Left ventricle myocardium superior (tissue), 1 donor: ENCODE measurements around the gene POF1B. TPM values are rescaled to one million over a fixed set of nuclear protein-coding genes. Genes with fewer than 3 reads are reported as not detected.
"Not testable (repeated sequence)": the region's sequence is repeated elsewhere in the genome, so short reads cannot be mapped to it uniquely, and the experiment has no call there.

Source experiments
- ATAC-seq: fragments of 200-7000 bp; cut with Tn5 transposase; one replicate; pipeline ENCODE4 v1.9.1; 2020; ENCODE audit warnings: mild to moderate bottlenecking, moderate library complexity
- DNase-seq: peaks from one replicate; pipeline ENCODE4 v3.0.0-alpha.2; 2020
- intact Hi-C: fragments of 100-400 bp; cut with micrococcal nuclease; formaldehyde crosslinking; loops from one replicate; pipeline ENCODE4 v1.11.0; 2022
- long read RNA-seq: library from polyadenylated mRNA; unstranded; transcript quantifications from one replicate; pipeline ENCODE4 v2.0.0, GENCODE V29; 2021
- total RNA-seq: library from RNA; stranded (reverse); fragmentation: NEBNext Ultra II Directional; extraction: Animal tissue kit (Norgen Biotek cat#: 25700); gene quantifications from one replicate; pipeline ENCODE4 v1.2.1, GENCODE V29; 2021
- donor health status: DM: no; HTN: yes; CAD: no; lungs with severe emphysema.

The POF1B gene, protein sequence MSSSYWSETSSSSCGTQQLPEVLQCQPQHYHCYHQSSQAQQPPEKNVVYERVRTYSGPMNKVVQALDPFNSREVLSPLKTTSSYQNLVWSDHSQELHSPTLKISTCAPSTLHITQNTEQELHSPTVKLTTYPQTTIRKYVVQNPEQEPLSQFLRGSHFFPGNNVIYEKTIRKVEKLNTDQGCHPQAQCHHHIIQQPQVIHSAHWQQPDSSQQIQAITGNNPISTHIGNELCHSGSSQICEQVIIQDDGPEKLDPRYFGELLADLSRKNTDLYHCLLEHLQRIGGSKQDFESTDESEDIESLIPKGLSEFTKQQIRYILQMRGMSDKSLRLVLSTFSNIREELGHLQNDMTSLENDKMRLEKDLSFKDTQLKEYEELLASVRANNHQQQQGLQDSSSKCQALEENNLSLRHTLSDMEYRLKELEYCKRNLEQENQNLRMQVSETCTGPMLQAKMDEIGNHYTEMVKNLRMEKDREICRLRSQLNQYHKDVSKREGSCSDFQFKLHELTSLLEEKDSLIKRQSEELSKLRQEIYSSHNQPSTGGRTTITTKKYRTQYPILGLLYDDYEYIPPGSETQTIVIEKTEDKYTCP
- total RNA-seq, result 4.4 TPM
- long read RNA-seq, partial matches to known transcripts, result 1 of 2 reads
- long read RNA-seq, other reads (novel, unspliced or antisense), result 0 of 2 reads

DNA sequence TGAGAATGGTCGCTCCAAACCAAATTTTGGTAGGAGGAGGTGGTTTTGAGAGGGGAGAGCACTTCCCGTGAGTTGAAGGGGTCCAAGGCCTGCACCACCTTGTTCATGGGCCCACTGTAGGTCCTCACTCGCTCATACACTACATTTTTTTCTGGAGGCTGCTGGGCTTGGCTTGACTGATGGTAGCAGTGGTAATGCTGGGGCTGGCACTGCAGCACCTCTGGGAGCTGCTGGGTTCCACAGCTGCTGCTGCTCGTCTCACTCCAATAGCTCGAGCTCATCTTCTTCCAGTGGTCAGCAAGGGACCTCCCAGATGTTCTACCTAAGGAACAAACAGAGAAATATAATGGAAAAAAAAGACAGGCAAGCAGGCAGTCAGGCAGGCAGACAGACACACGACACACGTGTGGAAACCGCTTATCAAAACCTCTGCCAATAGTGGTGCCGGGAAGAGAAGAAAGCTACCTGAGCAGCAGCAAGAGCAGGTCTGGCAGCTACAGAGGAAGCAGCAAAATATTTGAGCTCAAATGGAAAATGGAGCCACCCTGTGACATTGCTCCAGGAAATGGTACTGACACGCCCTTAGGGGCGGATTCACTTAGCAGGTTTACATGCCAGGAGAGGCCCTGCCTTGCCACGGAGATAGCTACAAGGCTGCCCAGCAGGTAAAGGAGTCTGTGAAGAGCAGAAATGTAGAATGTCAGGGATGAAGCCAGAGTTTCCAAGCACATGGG is at the start of gene POF1B:
Gene POF1B, minus strand, starts transcription at position 492 of the 734 bp plus-strand sequence. Its CDS starts 211 bp downstream, at position 281.
- DNase-seq (peak; percentile 12), ATAC-seq (no peak)
- intact Hi-C loops, result no loop called here

DNA sequence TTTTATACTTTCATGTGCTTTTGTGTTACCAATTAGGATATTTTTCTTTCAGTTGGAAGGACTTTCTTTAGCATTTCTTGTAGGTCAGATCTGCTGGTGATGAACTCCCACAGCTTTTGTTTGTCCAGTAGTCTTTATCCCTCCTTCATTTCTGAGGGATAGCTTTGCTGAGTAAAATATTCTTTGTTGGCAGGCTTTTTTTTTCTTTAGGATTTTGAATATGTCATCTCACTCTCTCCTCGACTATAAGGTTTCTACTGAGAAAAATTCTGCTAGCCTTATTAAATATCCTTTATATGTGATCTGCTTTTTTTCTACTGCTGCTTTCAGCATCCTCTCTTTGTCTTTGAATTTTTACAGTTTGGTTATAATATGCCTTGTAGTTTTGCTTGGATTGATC is 49.6 kb upstream of the POF1B start:
- ATAC-seq, result no peak
- no peak for DNase-seq
- intact Hi-C loops, result no loop called here

DNA sequence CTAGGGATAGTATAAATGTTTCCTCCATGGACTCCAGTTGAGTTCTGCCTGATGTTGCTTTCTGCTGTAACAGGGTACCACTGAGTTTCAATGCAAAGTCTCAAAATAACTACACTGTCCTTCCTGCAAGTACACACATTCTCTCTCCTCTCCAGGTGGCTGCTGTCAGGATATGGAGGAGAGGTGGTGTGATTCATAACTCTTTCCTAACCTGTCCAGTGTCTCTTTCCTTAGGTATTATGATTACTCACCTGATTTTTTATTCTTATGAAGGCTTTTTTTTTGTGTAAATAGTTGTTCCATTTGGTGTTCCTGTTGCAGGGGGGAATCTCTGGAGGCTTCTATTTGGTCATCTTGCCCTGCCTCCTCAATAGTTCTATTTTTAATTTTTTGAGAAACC is 39.8 kb upstream of the POF1B start:
- DNase-seq, result no peak
- intact Hi-C loops, result no loop called here
- ATAC-seq, result no peak

DNA sequence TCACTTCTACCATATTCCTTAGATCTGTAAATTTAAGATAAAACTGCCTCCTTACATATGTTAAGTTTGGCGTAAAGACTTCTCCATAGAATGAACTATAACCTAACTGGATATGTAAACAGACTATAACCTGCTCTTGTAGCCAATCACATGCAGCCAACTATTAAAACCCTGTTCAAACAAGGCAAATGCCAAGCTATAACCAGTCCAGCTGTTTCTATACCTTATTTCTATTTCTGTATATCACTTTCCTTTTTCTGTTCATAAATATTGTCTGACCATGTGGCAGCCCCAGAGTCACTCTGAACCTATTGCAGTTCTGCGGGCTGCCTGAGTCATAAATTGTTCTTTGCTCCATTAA is 12.4 kb upstream of the POF1B start:
- ATAC-seq (no peak), DNase-seq (no peak)
- intact Hi-C loops, result no loop called here

DNA sequence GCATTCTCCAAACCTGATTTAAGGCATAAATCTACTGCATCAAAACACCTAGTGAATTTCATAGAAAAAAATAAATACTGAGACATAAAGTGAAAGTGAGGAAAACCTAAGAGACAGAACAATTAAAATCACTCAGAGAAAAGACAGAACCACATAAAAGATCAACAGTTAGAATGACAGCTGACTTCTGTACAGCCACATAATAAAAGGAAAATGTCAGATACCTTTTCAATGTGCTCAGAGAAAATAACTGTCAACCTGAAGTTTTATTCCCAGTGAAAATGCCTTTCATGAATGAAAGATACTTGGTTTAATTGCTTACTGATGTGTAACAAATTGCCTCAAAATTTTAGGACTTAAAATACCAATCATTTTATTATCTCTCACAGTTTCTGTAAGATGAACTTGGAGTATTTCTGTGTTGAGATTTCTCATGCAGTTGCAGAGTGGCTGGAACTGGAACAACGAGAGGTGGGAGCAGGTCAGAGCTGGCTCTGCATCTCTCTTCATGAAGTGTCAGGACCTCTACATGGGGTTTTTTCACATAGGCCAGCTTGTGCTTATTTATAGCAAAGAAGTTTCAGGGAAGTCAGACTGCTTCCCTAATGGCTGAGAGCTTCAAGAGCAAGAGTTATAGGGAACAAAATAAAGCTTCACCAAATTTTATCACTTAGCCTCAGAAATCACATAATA is 11.9 kb upstream of the POF1B start:
- intact Hi-C loops, result no loop called here
- no peak for ATAC-seq
- DNase-seq, result no peak

DNA sequence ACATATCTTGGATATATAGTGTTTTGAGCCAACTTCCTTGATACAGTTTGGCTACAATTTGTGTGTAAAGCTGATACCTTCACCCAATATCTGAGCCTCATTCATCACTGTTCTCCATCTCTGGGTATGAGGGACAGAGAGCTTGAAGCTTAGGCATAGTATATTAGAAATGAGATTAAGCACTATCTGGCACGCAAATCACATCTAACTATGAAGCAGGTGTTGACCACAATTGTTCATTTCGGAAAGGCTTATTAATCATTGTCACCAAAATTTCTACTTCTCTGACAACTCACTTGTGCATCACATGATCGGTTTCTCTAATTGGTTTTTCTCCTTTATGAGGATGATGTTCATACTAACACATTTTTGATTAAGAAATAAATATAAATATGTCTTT is 2.1 kb upstream of the POF1B start:
- ATAC-seq (no peak), DNase-seq (no peak)
- intact Hi-C loops, result no loop called here

DNA sequence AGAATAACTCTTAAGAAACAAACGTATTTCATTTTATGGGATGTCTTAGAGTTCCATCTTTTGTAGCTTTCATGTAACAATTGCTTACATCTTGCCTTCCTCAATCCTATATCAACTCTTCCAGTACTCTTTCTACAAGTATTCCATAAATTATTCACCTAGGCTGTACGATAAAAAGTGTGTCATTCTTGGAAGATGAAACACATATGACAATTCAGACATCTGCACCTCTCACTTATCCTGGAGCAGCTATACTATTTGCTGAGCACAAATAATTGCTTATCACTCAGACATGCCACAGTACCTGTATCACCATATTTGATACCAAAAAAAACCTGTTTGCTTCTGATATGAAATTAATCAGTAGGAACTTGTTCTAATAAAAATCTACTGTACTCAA is 1.0 kb downstream of the POF1B start:
- ATAC-seq (no peak), DNase-seq (no peak)
- intact Hi-C loops, result no loop called here

DNA sequence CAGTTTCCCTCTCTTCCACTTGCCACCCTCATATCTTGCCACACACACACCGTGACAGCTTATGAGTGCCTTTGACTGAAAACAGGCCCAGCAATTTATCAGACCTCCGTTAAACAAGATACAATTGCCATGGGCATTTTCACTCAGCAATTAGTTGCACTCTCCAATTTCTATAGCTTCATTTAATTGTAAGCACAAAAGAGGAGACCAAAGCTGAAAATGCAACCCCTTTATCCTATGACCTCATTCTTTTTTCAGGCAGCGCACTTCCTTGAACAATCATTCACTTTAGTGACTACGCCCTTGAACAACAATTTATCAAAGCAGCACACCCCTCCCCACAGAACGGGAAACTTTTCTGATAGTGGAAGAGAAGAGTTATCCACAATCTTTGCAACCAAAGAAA is 4.1 kb downstream of the POF1B start:
- intact Hi-C loops, result no loop called here
- DNase-seq (no peak), ATAC-seq (peak; percentile 64)

DNA sequence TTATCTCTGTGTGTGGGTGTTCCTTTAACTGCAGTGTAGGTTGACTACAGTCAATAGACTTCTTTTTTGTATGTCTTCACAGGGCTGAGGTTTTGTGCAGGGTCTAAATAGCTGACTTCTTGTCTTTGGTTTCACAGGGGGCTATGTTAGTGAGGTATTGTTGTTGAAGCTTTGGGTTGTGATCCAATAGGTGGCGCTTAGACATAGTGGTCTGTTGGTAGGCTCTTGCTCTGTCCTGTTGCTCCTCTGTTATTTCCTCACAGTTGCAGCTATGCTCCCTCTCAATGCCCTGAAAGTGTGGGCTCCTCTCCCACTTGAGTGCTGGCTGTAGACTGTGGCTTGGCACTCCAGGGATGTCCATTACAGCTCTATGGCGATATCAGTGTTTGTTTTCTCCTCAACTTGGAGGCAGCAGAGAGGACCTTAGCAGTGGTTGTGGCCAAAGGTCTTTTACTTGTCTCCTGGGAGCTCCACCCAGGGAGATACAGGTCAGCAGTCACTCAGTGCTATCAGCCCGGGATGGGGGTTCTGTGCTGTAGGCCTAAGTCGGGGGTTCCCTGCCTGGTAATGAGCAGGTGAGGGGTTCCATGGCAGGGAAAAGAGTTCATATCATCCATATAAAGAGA is 14.0 kb downstream of the POF1B start:
- intact Hi-C loops, result no loop called here
- ATAC-seq (no peak), DNase-seq (no peak)

DNA sequence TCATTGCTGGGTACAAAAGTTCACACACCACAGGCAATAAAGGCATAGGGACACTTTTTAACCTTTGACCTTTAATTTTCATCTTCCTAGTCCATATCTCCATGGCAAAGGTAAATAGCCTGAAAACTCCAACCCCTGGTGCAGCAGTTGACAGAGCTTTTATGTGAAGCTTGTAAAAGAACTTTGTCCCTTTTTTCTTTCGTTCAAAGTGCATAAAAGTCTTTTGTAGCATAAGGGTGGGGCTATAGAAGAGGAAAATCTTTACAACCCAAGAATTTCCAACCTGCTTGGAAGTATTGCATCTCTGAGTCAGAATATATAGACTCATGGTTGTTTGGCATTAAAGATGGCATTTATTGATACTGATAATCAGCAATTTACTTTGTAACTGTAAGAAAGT is 20.4 kb downstream of the POF1B start:
- intact Hi-C loops, result no loop called here
- ATAC-seq (no peak), DNase-seq (no peak)

DNA sequence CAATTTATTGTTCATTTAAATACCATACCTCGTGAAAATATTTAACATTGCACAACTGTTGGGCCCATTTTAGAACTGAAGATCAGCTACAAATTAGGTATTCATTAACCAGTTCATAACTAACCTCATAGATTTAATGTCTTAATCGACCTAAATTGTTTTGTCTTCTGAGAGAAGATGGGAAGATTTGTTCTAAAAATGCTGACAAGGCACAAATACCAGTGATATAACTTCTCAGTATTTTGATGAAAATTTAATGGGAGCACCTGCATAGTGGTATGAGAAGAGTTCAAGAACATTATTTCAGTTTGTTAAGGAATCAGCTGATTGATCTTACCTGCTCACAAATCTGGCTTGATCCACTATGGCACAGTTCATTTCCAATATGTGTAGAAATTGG is 33.9 kb downstream of the POF1B start:
- no peak for ATAC-seq
- no peak for DNase-seq
- intact Hi-C loops, result no loop called here

DNA sequence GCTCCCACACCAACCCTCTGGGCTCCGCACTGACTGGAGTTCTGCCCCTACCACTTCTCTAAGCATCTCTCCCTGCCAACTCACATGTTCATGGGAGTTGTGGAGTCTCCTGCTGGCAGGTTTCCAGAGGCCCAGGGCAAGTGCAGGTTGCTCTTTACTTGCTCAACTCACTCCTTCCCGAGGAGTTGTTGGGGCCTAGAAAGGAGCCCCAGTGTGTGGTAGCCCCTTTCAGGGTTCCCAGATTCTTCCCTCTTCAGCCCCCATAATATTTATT is 52.5 kb downstream of the POF1B start:
- ATAC-seq (no peak), DNase-seq (no peak)
- intact Hi-C loops, result no loop called here

DNA sequence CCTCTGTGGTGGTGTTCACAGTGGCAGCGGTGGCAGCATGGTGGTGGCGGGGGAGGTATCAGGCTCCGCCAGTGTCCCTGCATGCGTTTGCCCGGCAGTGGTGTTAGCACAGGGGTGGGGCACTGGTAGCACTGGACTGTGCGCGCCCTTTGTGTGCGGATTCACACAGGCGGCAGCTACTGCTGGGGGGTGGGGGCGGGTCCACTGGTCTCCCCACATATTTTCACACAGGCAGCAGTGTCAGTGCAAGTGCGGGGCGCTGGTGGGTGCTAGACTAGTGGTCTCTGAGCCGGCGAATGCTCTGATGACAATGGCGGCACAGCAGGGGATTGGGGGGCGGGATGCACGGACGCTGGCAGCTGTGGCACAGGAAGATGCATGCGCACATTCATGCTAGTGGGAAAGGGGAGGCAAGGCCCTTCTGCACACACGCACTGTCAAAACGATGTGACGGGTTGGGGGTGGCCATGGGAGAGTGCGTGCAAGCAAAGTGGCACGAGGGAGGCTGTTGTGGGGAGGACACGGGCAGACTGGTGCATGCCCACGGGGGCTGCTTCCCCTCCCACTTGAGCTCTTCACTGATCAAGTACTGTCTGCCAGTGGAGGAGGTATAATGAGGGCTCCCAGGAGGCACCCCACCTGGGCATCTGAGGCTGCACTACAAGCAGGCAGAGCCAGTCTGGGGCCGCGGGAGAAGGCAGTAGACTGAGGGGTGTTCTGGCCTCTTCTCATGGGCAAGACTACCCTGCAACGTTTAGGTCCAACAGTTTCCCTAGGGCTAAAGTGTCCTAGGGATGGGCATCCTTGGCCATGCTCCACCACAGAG is 53.0 kb downstream of the POF1B start:
- intact Hi-C loops, result no loop called here
- no peak for ATAC-seq
- no peak for DNase-seq

DNA sequence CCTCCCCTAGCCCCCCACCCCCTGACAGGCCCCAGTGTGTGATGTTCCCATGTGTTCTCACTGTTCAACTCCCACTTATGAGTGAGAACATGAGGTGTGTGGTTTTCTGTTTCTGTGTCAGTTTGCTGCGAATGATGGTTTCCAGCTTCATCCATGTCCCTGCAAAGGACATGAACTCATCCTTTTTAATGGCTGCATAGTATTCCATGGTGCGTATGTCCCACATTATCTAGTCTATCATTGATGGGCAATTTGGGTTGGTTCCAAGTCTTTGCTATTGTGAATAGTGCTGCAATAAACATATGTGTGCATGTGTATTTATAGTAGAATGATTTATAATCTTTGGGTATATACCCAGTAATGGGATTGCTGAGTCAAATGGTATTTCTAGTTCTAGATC is 68.1 kb downstream of the POF1B start:
- ATAC-seq, intact Hi-C loops, DNase-seq: not testable (repeated sequence)

DNA sequence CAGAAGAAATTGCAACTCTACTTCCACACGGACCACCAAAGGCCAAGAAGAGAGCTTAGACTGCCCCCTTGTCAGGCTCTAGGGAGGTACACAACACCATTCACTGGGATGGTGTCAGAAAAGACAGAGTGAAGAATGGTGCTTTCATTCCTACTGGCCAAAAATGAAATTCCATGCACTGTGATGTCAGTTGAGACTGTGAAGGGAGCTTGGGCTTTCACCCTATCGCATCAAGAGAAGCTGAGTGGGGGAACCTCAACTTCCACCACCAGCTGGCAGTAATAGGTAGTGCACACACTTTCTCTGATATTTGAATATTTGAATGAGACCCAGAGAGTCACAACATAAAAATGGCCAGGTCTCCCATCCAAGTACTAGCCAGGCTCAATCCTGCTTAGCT is 69.7 kb downstream of the POF1B start:
- DNase-seq (no peak), ATAC-seq (no peak)
- intact Hi-C loops, result no loop called here

DNA sequence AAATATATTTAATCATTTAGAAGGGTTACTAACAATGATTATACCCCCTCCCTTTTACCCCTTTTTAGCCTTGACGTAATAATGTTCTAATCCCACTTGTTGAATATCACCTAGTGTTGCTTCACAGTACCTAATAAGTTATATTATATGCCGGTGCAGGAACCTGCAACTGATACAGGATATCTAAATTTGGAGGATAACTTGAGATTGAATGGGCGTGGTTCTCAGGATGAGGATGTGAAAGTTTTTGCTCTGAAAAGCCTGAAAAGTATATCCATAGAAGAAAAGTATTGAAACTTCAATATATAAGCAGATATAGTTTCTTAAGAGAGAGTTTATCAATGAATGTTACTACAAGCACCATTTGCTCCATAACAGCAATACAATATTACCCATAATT is 75.9 kb downstream of the POF1B start:
- ATAC-seq, result no peak
- no peak for DNase-seq
- intact Hi-C loops, result no loop called here

DNA sequence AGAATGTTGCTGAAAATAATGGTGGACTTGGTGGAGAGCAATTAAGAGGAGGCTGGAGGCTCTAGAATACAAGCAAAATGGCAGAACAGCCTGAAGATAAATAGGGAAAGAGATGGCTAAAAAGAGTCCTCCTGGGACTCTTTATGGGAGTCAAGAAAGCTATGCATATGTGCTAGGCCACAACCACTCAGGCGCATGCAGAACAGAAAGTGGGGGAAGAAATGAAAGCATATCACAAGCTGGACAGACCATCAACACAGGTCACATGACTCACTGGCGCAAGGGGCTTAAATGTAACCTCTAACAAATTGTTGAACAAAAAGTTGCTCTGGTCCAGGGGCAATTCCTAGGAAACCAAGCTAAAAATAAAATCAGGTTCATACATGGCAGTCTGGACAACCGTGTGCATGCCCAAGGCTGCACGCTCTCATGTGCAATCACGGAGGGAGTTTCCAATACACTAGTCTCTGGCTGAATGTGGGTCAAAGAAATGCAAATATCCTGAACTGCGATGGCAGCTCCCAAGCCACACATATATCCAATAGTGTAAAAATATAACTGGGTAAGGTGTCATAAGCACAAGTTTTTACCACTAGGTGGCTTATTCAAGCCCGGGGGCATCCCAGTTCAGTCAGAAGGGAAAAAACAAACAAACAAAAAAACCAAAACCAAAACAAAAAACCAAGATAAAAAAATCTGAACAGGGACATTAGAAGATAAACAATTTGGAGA is 90.3 kb downstream of the POF1B start:
- ATAC-seq, result no peak
- DNase-seq, result no peak
- intact Hi-C loops, result no loop called here

DNA sequence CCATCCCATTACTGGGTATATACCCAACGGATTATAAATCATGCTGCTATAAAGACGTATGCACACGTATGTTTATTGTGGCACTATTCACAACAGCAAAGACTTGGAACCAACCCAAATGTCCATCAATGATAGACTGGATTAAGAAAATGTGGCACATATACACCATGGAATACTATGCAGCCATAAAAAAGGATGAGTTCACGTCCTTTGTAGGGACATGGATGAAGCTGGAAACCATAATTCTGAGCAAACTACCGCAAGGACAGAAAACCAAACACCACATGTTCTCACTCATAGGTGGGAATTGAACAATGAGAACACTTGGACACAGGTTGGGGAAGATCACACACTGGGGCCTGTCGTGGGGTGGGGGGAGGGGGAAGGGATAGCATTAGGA is 94.2 kb downstream of the POF1B start:
- ATAC-seq, intact Hi-C loops, DNase-seq: not testable (repeated sequence)
